WTC11 (cell line): ENCODE measurements around the gene CCDC92. TPM values are rescaled to one million over a fixed set of nuclear protein-coding genes. Genes with fewer than 3 reads are reported as not detected.

ENCODE experiments used
- ATAC-seq: fragments of 200-7000 bp; cut with Tn5 transposase; 2 replicates; pipeline ENCODE4 v1.10.0; 2021; ENCODE audit warnings: mild to moderate bottlenecking, moderate library complexity
- CTCF ChIA-PET: fragments of 300-600 bp; sonication (Branson Sonifier 250); formaldehyde crosslinking; loops from one replicate; lab custom pipeline; 2021; ENCODE audit warnings: antibody characterized with exemption; lab: Charles Lee
- POLR2A ChIA-PET: fragments of 350-600 bp; sonication (Branson Sonifier 250); formaldehyde crosslinking; loops from one replicate; lab custom pipeline; 2021; ENCODE audit warnings: antibody characterized with exemption; lab: Charles Lee
- DNase-seq: peaks from one replicate; pipeline ENCODE4 v3.0.0; 2021; ENCODE audit warnings: low spot score
- H3K27ac Mint-ChIP-seq: 2 replicates; pipeline ENCODE4 v1.8.0; 2021; ENCODE audit warnings: mixed read lengths
- H3K27me3 Mint-ChIP-seq: 2 replicates; pipeline ENCODE4 v1.8.0; 2021; ENCODE audit warnings: low read depth, mild to moderate bottlenecking, moderate library complexity, mixed read lengths
- H3K36me3 Mint-ChIP-seq: 2 replicates; pipeline ENCODE4 v1.8.0; 2021; ENCODE audit warnings: mixed read lengths
- H3K4me1 Mint-ChIP-seq: 2 replicates; pipeline ENCODE4 v1.8.0; 2022; ENCODE audit warnings: mixed read lengths
- H3K4me3 Mint-ChIP-seq: 2 replicates; pipeline ENCODE4 v1.8.0; 2021; ENCODE audit warnings: mild to moderate bottlenecking, moderate library complexity, mixed read lengths
- H3K9me3 Mint-ChIP-seq: 2 replicates; pipeline ENCODE4 v1.8.0; 2021; ENCODE audit warnings: mixed read lengths
- GTF2I ChIP-seq: fragments of 250-450 bp; sonication (Bioruptor Pico); conservative IDR thresholded peaks from 2 replicates; pipeline ENCODE4 v1.4.0; 2021; ENCODE audit warnings: mild to moderate bottlenecking
- IRF2 ChIP-seq: sonication (generic); formaldehyde crosslinking; IDR thresholded peaks from 2 replicates; pipeline ENCODE4 v1.8.0; 2022; ENCODE audit warnings: low read depth, missing genetic modification reagents, borderline replicate concordance
- JAZF1 ChIP-seq: fragments of 250-450 bp; sonication (Bioruptor Pico); IDR thresholded peaks from 2 replicates; pipeline ENCODE4 v1.9.0; 2021; ENCODE audit warnings: moderate library complexity, mild to moderate bottlenecking, inconsistent platforms
- JUN ChIP-seq: sonication (generic); formaldehyde crosslinking; IDR thresholded peaks from 2 replicates; pipeline ENCODE4 v1.8.0; 2023; ENCODE audit warnings: mild to moderate bottlenecking, missing genetic modification reagents
- NR3C1 ChIP-seq: sonication (generic); formaldehyde crosslinking; conservative IDR thresholded peaks from 2 replicates; pipeline ENCODE4 v1.8.1; 2023; ENCODE audit warnings: low read depth, mild to moderate bottlenecking, missing genetic modification reagents
- OVOL2 ChIP-seq: fragments of 250-450 bp; sonication (Bioruptor Pico); IDR thresholded peaks from 2 replicates; pipeline ENCODE4 v1.9.0; 2021; ENCODE audit warnings: mild to moderate bottlenecking, borderline replicate concordance
- SP1 ChIP-seq: sonication (generic); formaldehyde crosslinking; conservative IDR thresholded peaks from 2 replicates; pipeline ENCODE4 v1.8.1; 2022; ENCODE audit warnings: missing genetic modification reagents
- ZBTB21 ChIP-seq: sonication (generic); formaldehyde crosslinking; IDR thresholded peaks from 2 replicates; pipeline ENCODE4 v1.8.1; 2023; ENCODE audit warnings: mild to moderate bottlenecking, missing genetic modification reagents, borderline replicate concordance
- ZNF138 ChIP-seq: sonication (generic); formaldehyde crosslinking; conservative IDR thresholded peaks from 2 replicates; pipeline ENCODE4 v1.8.1; 2022; ENCODE audit warnings: mild to moderate bottlenecking, moderate library complexity, missing genetic modification reagents
- total RNA-seq: library from RNA; stranded (reverse); gene quantifications from 3 replicates; pipeline ENCODE4 v1.2.3, GENCODE V29; 2021
- TF ChIP-seq, protein P1 (sequence below): sonication (generic); formaldehyde crosslinking; IDR thresholded peaks from 2 replicates; pipeline ENCODE4 v1.8.1; 2023; ENCODE audit warnings: mild to moderate bottlenecking, missing genetic modification reagents, moderate library complexity
- TF ChIP-seq, protein P2 (sequence below): fragments of 250-450 bp; sonication (Bioruptor Pico); conservative IDR thresholded peaks from 2 replicates; pipeline ENCODE4 v1.9.0; 2021; ENCODE audit warnings: mild to moderate bottlenecking
- TF ChIP-seq, protein P3 (sequence below): fragments of 250-450 bp; sonication (Bioruptor Pico); IDR thresholded peaks from 2 replicates; pipeline ENCODE4 v1.9.0; 2021; ENCODE audit warnings: mild to moderate bottlenecking
- TF ChIP-seq, protein P4 (sequence below): sonication (generic); formaldehyde crosslinking; IDR thresholded peaks from 2 replicates; pipeline ENCODE4 v1.8.1; 2023; ENCODE audit warnings: mild to moderate bottlenecking, missing genetic modification reagents
- TF ChIP-seq, protein P5 (sequence below): sonication (generic); formaldehyde crosslinking; IDR thresholded peaks from 2 replicates; pipeline ENCODE4 v1.8.1; 2022; ENCODE audit warnings: low read depth, mild to moderate bottlenecking, moderate library complexity, missing genetic modification reagents, borderline replicate concordance
- TF ChIP-seq, protein P6 (sequence below): sonication (generic); formaldehyde crosslinking; IDR thresholded peaks from 2 replicates; pipeline ENCODE4 v1.8.0; 2022; ENCODE audit warnings: mild to moderate bottlenecking, missing genetic modification reagents
- TF ChIP-seq, protein P7 (sequence below): sonication (generic); formaldehyde crosslinking; IDR thresholded peaks from 2 replicates; pipeline ENCODE4 v1.8.1; 2022; ENCODE audit warnings: mild to moderate bottlenecking, missing genetic modification reagents, moderate library complexity, borderline replicate concordance

Gene CCDC92
- total RNA-seq, 1 experiment from 2014 or later = 2.7 TPM

DNA sequence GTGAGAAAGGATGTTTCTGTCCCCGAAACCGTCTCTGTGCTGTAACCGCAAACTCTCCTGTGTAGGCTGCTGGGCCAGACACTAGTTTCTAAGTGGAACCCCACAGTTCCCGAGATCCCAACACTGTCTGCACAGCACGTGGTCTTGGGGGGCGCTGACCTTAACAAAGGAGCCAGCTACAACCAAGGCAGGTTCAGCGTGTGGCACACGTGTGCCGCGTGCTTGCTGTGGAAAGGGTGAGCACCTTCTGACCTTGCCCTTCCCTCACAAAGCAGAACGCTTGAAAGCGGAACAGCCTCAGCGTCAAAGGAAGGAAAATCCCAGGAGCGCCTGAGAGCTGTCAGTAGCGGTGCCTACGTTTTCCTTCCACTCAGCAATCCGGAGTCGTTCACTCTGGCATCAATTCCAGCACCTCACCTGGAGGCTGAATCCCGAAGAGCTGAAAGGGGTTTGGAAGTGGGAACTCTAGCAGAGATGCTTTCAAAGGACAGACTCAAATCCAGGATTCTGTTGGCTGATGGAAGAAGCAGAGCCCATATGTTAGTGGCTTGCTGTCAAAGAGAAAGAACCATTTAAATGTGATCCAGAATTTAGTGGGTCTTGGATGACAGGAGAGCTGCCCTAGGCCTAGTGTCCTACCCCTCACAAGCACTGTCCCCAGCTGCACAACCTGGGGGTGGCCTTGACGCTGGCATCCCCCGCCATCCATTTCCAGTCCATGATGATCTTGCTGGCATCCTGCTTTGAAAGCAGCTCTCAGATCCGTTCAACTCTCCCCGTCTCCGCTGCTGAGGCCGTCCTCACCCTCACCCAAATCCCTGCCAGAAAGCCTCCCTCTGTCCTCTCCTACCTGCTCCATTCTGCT, 27.1 kb downstream of the CCDC92 start (continued):
- TF ChIP-seq GTF2I (CRISPR knock-in tag) = no peak
- TF ChIP-seq JUN (CRISPR knock-in tag) = no peak
- no peak for TF ChIP-seq ZBTB21 (CRISPR knock-in tag)
- TF ChIP-seq OVOL2 (CRISPR knock-in tag) = no peak
- no peak for TF ChIP-seq ZNF138
- TF ChIP-seq, protein P1, sequence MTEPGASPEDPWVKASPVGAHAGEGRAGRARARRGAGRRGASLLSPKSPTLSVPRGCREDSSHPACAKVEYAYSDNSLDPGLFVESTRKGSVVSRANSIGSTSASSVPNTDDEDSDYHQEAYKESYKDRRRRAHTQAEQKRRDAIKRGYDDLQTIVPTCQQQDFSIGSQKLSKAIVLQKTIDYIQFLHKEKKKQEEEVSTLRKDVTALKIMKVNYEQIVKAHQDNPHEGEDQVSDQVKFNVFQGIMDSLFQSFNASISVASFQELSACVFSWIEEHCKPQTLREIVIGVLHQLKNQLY (CRISPR knock-in tag) = no peak
- TF ChIP-seq, protein P2, sequence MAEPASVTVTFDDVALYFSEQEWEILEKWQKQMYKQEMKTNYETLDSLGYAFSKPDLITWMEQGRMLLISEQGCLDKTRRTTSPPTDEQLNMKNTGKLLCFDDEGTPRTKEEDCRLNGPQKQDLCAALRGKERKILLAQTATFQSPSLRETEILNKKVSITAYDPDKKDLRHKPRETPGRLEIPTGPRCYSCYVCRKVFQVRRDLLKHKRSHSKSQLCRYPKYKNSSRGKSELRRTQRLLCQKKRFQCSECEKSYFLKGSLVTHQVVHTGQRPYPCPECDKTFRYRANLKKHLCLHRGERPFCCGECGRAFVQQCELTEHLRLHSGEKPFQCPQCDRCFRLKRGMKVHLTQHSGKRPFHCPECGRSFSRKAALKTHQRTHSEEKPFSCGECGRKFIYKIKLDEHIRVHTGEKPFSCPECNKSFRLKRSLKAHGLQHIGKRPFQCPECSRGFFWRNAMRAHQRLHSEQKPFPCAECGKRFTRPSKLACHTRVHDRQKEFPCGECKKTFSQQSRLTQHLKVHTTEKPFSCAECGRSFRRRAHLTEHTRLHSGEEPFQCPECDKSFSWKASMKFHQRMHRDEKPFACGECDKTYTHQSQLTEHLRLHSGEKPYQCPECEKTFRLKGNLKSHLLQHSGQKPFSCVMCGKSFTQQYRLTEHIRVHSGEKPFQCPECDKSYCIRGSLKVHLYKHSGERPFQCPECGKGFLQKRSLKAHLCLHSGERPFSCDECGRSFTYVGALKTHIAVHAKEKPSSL (CRISPR knock-in tag) = no peak
- TF ChIP-seq, protein P3, sequence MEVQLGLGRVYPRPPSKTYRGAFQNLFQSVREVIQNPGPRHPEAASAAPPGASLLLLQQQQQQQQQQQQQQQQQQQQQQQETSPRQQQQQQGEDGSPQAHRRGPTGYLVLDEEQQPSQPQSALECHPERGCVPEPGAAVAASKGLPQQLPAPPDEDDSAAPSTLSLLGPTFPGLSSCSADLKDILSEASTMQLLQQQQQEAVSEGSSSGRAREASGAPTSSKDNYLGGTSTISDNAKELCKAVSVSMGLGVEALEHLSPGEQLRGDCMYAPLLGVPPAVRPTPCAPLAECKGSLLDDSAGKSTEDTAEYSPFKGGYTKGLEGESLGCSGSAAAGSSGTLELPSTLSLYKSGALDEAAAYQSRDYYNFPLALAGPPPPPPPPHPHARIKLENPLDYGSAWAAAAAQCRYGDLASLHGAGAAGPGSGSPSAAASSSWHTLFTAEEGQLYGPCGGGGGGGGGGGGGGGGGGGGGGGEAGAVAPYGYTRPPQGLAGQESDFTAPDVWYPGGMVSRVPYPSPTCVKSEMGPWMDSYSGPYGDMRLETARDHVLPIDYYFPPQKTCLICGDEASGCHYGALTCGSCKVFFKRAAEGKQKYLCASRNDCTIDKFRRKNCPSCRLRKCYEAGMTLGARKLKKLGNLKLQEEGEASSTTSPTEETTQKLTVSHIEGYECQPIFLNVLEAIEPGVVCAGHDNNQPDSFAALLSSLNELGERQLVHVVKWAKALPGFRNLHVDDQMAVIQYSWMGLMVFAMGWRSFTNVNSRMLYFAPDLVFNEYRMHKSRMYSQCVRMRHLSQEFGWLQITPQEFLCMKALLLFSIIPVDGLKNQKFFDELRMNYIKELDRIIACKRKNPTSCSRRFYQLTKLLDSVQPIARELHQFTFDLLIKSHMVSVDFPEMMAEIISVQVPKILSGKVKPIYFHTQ (CRISPR knock-in tag) = no peak

DNA sequence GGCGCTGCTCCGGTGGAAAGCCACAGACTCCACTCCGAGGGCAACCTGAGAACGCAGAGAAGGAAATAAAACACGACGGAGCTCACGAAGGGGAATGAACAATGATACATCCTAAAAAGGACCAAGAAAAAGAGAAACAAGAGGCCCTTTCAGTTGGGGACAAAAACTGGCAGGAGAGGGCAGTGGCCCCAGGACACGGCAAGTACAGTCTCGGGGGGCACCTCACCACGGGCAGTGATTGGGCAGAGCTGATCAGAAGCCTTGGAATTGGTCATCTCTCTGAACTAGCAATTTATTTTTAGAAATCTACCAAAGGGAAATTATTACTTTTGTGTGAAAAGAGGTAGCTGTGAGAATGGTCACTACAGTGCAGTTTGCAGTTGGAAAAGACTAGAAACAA, 27.9 kb downstream of the CCDC92 start:
- Mint-ChIP-seq H3K27me3 (peaks cover 16% of the 10 kb centered on the region), H3K27ac (no peak overlapping the region), H3K36me3 (peaks cover 3% of the 10 kb centered on the region; the same call in 1 of the 2 replicates), H3K9me3 (peaks cover 6% of the 10 kb centered on the region; the same call in 1 of the 2 replicates), H3K4me1 (no peaks in the 10 kb centered on the region), H3K4me3 (no peak overlapping the region)
- ChIA-PET CTCF (interaction anchor here (0.6 to 1.3 kb wide), 3 partner anchors 39 to 103 kb away, joined by 3 to 4 read pairs (median 4); no protein-coding TSS in a partner anchor), POLR2A (no interaction called here)
- DNase-seq = no peak
- ATAC-seq = no peak
- TF ChIP-seq IRF2 (CRISPR knock-in tag) (no peak), JAZF1 (CRISPR knock-in tag) (no peak), NR3C1 (no peak), SP1 (CRISPR knock-in tag) (no peak)
- TF ChIP-seq, protein P4, sequence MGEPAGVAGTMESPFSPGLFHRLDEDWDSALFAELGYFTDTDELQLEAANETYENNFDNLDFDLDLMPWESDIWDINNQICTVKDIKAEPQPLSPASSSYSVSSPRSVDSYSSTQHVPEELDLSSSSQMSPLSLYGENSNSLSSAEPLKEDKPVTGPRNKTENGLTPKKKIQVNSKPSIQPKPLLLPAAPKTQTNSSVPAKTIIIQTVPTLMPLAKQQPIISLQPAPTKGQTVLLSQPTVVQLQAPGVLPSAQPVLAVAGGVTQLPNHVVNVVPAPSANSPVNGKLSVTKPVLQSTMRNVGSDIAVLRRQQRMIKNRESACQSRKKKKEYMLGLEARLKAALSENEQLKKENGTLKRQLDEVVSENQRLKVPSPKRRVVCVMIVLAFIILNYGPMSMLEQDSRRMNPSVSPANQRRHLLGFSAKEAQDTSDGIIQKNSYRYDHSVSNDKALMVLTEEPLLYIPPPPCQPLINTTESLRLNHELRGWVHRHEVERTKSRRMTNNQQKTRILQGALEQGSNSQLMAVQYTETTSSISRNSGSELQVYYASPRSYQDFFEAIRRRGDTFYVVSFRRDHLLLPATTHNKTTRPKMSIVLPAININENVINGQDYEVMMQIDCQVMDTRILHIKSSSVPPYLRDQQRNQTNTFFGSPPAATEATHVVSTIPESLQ = no peak
- TF ChIP-seq, protein P5, sequence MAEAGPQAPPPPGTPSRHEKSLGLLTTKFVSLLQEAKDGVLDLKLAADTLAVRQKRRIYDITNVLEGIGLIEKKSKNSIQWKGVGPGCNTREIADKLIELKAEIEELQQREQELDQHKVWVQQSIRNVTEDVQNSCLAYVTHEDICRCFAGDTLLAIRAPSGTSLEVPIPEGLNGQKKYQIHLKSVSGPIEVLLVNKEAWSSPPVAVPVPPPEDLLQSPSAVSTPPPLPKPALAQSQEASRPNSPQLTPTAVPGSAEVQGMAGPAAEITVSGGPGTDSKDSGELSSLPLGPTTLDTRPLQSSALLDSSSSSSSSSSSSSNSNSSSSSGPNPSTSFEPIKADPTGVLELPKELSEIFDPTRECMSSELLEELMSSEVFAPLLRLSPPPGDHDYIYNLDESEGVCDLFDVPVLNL (CRISPR knock-in tag) = no peak
- TF ChIP-seq, protein P6, sequence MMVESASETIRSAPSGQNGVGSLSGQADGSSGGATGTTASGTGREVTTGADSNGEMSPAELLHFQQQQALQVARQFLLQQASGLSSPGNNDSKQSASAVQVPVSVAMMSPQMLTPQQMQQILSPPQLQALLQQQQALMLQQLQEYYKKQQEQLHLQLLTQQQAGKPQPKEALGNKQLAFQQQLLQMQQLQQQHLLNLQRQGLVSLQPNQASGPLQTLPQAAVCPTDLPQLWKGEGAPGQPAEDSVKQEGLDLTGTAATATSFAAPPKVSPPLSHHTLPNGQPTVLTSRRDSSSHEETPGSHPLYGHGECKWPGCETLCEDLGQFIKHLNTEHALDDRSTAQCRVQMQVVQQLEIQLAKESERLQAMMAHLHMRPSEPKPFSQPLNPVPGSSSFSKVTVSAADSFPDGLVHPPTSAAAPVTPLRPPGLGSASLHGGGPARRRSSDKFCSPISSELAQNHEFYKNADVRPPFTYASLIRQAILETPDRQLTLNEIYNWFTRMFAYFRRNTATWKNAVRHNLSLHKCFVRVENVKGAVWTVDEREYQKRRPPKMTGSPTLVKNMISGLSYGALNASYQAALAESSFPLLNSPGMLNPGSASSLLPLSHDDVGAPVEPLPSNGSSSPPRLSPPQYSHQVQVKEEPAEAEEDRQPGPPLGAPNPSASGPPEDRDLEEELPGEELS (CRISPR knock-in tag) = no peak
- TF ChIP-seq, protein P1 (CRISPR knock-in tag) = no peak
- TF ChIP-seq, protein P7, sequence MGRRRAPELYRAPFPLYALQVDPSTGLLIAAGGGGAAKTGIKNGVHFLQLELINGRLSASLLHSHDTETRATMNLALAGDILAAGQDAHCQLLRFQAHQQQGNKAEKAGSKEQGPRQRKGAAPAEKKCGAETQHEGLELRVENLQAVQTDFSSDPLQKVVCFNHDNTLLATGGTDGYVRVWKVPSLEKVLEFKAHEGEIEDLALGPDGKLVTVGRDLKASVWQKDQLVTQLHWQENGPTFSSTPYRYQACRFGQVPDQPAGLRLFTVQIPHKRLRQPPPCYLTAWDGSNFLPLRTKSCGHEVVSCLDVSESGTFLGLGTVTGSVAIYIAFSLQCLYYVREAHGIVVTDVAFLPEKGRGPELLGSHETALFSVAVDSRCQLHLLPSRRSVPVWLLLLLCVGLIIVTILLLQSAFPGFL (CRISPR knock-in tag) = no peak
